GM19328 (cell line): ENCODE data around the gene HPGDS.
"Not testable (repeated sequence)": the region's sequence is repeated elsewhere in the genome, so short reads cannot be mapped to it uniquely, and the experiment has no call there.

Experiments used
- ATAC-seq: cut with Tn5 transposase; IDR thresholded peaks from one replicate; pipeline ENCODE4 v1.9.1; 2021; ENCODE audit warnings: mild to moderate bottlenecking, moderate library complexity; ENCODE audit not compliant: unreplicated experiment

Gene HPGDS

GRCh38 chr4:94358101-94358500 lies 15.5 kb upstream of the HPGDS start:
- ATAC-seq, result no peak

GRCh38 chr4:94357624-94358023 lies 15.0 kb upstream of the HPGDS start:
- ATAC-seq, result no peak

GRCh38 chr4:94356444-94356843 lies 13.8 kb upstream of the HPGDS start:
- ATAC-seq, result no peak

GRCh38 chr4:94354474-94354896 lies 11.8 kb upstream of the HPGDS start:
- no peak for ATAC-seq

DNA sequence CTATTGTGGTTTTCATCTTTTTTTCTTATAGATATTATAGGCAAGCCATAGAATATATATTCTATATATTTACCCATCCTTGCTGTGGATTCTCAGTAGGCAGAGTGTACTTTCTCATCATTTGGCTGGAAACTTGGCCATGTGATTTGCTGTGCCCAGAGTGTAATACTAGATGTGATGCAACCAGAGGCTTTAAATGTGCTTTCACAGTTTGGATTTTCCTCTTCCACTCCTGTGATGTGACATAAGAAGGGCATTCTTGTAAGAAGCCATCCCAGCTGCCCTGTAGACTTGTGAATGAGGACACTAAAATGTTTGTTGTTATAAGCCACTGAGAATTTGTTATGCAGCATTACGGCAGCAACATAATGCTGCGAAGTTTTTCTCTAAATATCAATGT lies 10.4 kb upstream of the HPGDS start:
- ATAC-seq, result no peak

DNA sequence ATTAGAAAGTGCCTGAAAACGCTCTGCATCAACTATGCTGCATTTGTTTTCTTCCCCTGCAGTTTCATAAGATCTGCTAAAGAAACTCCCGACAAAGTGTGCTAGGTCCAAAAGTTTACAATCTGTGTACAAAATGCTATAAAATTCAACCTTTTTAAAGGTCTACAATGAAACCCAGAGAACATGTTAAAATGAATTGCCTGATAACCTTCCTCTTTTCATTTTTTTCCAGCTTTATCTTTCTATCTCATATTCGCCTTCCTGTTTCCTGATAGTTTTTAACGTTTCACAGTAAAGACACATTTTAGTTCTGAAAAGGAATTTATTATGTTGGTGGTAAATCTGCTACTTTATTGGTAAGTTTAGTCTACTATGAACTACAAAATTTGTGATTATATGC lies 9.5 kb upstream of the HPGDS start:
- ATAC-seq, result no peak

GRCh38 chr4:94351319-94351718 lies 8.7 kb upstream of the HPGDS start:
- no peak for ATAC-seq

DNA sequence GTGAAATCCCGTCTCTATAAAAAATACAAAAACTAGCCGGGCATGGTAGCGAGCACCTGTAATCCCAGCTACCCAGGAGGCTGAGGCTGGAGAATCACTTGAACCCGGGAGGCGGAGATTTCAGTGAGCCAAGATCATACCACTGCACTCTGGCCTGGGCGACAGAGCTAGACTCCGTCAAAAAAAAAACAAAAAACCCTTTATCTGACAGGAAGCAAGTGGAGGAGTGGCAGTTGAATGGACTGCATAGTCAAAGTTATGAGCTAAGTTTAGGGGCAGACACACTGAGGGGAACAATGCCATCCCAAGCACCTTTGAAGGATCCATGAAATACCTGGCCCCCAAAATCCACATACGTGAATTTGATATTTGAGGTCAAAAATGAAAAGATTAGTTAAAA lies 7.5 kb upstream of the HPGDS start:
- ATAC-seq, result no peak

GRCh38 chr4:94349193-94349592 lies 6.6 kb upstream of the HPGDS start:
- ATAC-seq, result no peak

DNA sequence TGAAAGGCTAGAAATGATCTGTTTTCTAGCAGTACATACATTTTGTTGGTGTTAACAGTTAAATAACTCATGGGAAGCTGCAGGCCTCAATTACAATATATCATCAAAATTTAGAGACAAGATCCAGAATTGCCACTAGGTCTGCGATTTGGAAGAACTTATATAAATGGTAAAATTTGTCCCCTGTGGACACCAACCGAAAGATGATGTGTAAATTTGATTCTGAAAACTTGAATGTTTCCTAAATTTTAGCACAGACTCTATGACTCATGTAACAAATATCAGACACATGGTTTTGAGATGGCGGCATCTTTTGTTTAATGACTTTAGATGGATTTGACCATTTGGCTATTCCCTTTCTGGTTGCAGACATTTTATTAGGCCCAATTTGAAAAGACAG lies 6.0 kb upstream of the HPGDS start:
- no peak for ATAC-seq

- ATAC-seq, result no peak
Measured at GRCh38 chr4:94346541-94346940, 3.9 kb upstream of the HPGDS start.

GRCh38 chr4:94345969-94346368 lies 3.3 kb upstream of the HPGDS start:
- no peak for ATAC-seq

DNA sequence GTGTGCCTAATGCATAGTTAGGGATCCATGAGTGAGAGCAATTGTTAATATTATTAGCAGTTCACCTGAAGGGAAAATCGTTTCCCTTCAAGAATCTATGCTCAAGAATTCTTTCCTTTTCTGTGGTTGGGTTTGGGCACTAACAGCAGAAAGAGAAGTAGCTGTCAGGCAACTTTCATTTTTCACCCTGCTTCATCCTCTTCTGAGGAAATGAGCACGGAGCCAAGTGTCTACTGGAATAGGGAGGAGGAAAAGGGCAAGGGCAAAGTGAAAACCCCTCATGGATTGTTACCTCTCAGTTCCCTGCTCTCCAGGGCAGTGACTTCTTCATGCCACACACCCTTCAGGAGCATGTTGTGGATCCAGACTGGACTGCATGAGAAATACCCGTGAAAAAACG lies 2.6 kb upstream of the HPGDS start:
- ATAC-seq, result no peak

DNA sequence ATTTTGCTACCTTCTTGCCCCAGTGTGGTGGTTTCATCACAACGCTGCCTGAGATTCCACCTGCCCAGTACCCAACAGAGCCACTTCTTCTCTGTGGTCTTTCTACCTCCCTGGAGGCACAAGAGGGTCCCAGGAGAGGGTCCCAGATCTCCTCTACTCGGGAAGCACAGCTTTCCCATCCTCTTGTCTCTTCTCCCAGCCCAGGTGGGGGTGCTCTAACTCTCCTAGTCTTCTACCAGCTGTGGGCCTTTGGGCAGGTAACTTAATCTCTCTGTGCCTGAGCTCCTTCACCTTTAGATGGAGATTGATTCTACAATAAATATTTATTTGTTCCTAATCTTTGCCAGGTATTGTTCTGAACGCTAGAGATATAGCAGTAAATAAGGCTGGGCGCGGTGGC lies 1.8 kb upstream of the HPGDS start:
- ATAC-seq, result no peak

- no peak for ATAC-seq
Measured at GRCh38 chr4:94341481-94342370, 910 bp downstream of the HPGDS start.

DNA sequence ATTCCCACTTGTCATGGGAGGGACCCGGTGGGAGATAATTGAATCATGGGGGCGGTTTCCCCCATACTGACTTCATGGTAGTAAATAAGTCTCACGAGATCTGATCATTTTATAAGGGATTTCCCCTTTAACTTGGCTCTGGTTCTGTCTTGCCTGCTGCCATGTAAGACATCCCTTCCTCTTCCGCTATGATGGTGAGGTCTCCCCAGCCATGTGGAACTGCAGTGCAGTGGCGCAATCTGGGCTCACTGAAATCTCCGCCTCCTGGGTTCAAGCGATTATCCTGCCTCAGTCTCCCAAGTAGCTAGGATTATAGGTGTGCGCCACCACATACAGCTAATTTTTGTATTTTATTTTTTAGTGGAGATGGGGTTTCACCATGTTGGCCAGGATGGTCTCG lies 2.9 kb downstream of the HPGDS start:
- ATAC-seq, result no peak

- ATAC-seq, result peak; percentile 65
Measured at GRCh38 chr4:94338681-94339351, 3.8 kb downstream of the HPGDS start.

- not testable (repeated sequence) for ATAC-seq
Measured at GRCh38 chr4:94336791-94337190, 5.8 kb downstream of the HPGDS start.

- ATAC-seq, result no peak
Measured at GRCh38 chr4:94336303-94336702, 6.3 kb downstream of the HPGDS start.

DNA sequence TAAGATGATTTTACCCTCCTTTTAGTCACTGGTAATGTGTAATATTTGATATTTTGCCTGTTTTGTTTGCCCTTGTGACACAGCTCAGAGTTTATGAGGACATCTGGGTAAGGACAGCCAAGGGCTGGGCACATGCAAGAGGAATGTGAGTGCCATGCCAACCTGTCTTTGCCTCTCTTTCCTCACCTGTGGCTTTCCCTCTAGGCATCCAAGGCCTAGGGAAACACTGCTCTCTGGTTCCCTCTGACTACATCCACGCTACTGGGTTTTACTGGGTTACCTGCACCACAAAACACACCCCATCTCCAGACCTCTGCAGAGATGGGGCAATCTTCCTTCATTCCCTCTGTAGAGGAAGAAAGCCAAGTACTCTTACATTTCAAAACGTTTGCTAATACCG lies 7.7 kb downstream of the HPGDS start:
- no peak for ATAC-seq

DNA sequence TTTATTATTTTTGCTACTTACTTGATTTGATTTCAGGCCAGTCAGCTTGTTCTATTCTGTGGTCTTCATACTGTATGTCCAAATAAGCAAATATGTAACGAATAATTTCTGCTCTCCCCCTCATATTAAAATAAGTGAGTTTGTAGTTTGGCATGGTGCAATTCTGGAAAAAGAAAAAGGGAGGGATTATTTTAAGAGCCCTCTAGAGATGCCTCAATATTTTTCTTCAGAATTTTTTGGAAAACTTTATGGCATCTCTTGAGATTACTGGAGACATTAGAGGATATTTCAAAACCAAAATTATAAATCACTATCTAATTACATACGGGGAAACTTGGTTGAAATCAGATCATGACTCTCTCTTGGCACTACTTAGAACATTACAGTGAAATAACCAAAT lies 8.2 kb downstream of the HPGDS start:
- ATAC-seq, result no peak

DNA sequence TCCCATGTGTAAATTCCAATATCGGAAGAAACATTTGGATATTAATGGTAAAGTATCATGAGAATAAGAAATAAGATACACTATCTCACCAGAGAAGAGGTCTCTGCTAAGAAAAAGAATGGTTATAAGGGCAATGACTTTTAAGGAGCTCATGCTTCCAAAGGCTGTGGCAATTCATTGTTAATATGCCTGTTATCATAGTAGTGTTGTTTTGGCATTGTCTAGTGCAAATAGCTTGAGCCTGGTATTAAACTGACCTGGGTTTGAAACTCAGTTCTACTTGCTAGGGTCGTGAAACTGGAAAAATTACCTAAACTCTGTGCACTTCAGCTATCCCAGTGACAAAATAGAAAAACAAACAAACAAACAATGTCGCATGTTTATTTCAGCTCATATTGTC lies 8.8 kb downstream of the HPGDS start:
- no peak for ATAC-seq
